Hepatocyte (in vitro differentiated cells): Measurements from ENCODE around the gene IRF2BPL. TPM values are rescaled to one million over a fixed set of nuclear protein-coding genes. Genes with fewer than 3 reads are reported as not detected.

Source experiments
- DNase-seq: peaks from one replicate; pipeline ENCODE4 v3.0.0-alpha.2; 2016; ENCODE audit warnings: low spot score
- H2AFZ ChIP-seq: fragments of 200-600 bp; sonication (generic); 2 replicates; pipeline ENCODE4 v1.6.0; 2016; ENCODE audit warnings: antibody characterized with exemption, mild to moderate bottlenecking
- H3K27ac ChIP-seq: fragments of 200-600 bp; sonication (generic); 2 replicates; pipeline ENCODE4 v1.5.1; 2016; ENCODE audit warnings: mild to moderate bottlenecking
- H3K27me3 ChIP-seq: fragments of 200-600 bp; sonication (generic); 2 replicates; pipeline ENCODE4 v1.6.1; 2016
- H3K36me3 ChIP-seq: fragments of 200-600 bp; sonication (generic); replicated peaks from 2 replicates; pipeline ENCODE4 v1.5.1; 2016; ENCODE audit warnings: low read depth; ENCODE audit not compliant: insufficient read depth
- H3K4me1 ChIP-seq: fragments of 200-600 bp; sonication (generic); 2 replicates; pipeline ENCODE4 v1.5.1; 2016; ENCODE audit warnings: mild to moderate bottlenecking, moderate library complexity; ENCODE audit not compliant: insufficient read depth
- H3K4me2 ChIP-seq: fragments of 200-600 bp; sonication (generic); 2 replicates; pipeline ENCODE4 v1.6.0; 2016
- H3K4me3 ChIP-seq: fragments of 200-600 bp; sonication (generic); 2 replicates; pipeline ENCODE4 v1.5.1; 2016; ENCODE audit warnings: mild to moderate bottlenecking
- H3K79me2 ChIP-seq: fragments of 200-600 bp; sonication (generic); 2 replicates; pipeline ENCODE4 v1.6.0; 2017; ENCODE audit warnings: mild to moderate bottlenecking
- H3K9me2 ChIP-seq: fragments of 200-600 bp; sonication (generic); replicated peaks from 2 replicates; pipeline ENCODE4 v1.6.0; 2017; ENCODE audit warnings: mild to moderate bottlenecking; ENCODE audit not compliant: insufficient read depth
- H3K9me3 ChIP-seq: fragments of 200-600 bp; sonication (generic); 2 replicates; pipeline ENCODE4 v1.5.1; 2016; ENCODE audit warnings: low read depth, mild to moderate bottlenecking
- H4K20me1 ChIP-seq: fragments of 200-600 bp; sonication (generic); 2 replicates; pipeline ENCODE4 v1.6.0; 2016; ENCODE audit warnings: mild to moderate bottlenecking; ENCODE audit not compliant: insufficient read depth, poor library complexity, severe bottlenecking
- CTCF ChIP-seq: fragments of 200-600 bp; sonication (generic); IDR thresholded peaks from 2 replicates; pipeline ENCODE4 v1.5.1; 2016; ENCODE audit warnings: antibody characterized with exemption, mild to moderate bottlenecking; ENCODE audit not compliant: poor library complexity
- EZH2 ChIP-seq: fragments of 200-600 bp; sonication (generic); IDR thresholded peaks from 2 replicates; pipeline ENCODE4 v1.6.1; 2016; ENCODE audit warnings: antibody characterized with exemption, mild to moderate bottlenecking, borderline replicate concordance
- EZH2phosphoT487 ChIP-seq: fragments of 200-600 bp; sonication (generic); IDR thresholded peaks from one replicate; pipeline ENCODE4 v1.6.1; 2018; ENCODE audit warnings: antibody characterized with exemption, mild to moderate bottlenecking, low read depth, moderate library complexity; ENCODE audit not compliant: unreplicated experiment, severe bottlenecking
- WGBS: methylation state at CpG from one replicate; pipeline ENCODE4 v1.1.6; 2016; ENCODE audit warnings: low lambda C conversion rate; ENCODE audit errors: missing lambda C conversion rate; 5-methylcytosine and 5-hydroxymethylcytosine counted together
- polyA plus RNA-seq: library from polyadenylated mRNA; unstranded; fragments of >200 nt; fragmentation: Nextera tagmentation; extraction: Ambion mirVana; gene quantifications from 2 replicates; pipeline ENCODE4 v1.2.1, GENCODE V29; 2016
- total RNA-seq: library from RNA; depleted of rRNA; stranded (reverse); fragments of >200 nt; gene quantifications from 2 replicates; pipeline ENCODE4 v1.2.3, GENCODE V29; 2014

IRF2BPL gene
- total and polyA plus RNA-seq, 2 experiments from 2014 or later, result 34.5 to 52.1 TPM

DNA sequence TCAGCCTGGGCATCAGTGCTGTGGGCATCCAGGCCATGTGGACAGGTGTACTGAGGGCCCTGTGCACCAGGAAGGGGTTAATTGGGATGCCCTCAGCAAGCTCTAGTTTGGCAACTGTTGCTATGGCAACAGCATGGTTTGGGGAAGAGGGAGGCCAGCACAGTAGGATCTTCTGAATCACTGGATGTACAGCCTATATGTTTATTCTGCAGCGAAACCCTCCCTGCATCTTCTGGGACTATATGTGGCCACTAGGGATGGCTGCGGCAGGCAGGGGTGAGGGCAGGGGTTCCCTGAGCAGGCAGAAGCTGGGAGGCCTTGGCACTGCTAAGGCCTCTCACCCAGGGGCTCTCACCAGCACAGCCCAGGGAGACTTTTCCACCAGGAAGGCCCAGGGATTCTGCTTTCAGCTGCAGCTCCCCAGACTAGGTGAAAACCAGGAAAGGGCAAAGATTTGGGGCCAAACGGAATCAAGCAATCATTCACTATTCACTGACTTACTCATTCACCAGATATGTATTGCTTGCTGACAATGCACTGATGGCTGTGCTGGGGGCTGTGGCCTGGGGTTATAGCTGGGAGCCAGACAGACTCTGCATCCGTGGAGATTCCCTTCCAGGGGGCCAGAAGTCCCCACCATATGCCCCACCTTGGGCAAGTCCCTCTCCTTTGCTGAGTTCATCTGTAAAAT lies 42.8 kb downstream of the IRF2BPL start:
- Histone ChIP-seq H3K4me2 (no peak overlapping the region), H3K36me3 (no peaks in the 10 kb centered on the region), H4K20me1 (no peaks in the 10 kb centered on the region), H3K27ac (peak overlapping the region; percentile 58), H3K27me3 (no peaks in the 10 kb centered on the region), H3K4me1 (peaks cover 15% of the 10 kb centered on the region), H3K4me3 (no peak overlapping the region), H2AFZ (no peak overlapping the region), H3K79me2 (no peaks in the 10 kb centered on the region), H3K9me3 (no peaks in the 10 kb centered on the region), H3K9me2 (no peaks in the 10 kb centered on the region)
- DNase-seq, result no peak
- no peak for TF ChIP-seq CTCF
- WGBS, result 67% methylated on average over 4 of the region's 4 CpGs

DNA sequence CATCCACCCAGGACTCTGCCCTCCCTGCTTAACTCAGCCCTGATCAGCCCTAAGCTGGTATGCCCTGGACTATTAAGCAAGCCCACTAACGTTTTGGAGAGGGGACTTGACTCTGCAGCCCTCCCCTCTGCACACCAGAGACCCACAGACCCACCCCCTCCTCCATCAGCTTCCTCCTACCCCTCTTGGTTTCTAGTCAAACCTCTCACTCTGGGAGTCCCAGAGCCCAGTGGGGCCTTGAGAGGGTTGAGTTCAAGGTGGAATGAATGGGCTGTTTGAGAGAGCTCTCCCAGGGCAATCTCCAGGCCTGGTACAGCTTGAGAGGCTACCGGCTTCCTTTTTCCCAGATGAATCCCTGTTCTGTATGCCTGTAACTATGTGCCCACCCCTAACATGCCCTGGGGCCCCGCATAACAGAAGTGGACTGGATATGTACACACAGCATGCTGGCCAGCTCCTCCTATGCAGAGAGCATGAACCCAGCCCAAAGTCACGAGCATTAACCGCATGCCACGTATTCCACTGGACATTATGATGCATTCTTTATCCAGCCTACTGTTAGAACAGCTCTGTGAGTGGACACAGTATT lies 43.6 kb downstream of the IRF2BPL start:
- Histone ChIP-seq H3K4me2 (no peak overlapping the region), H3K27me3 (no peaks in the 10 kb centered on the region), H3K79me2 (no peaks in the 10 kb centered on the region), H2AFZ (no peak overlapping the region), H3K4me1 (peaks cover 15% of the 10 kb centered on the region), H3K9me3 (no peaks in the 10 kb centered on the region), H3K36me3 (no peaks in the 10 kb centered on the region), H3K4me3 (no peak overlapping the region), H3K27ac (peak overlapping the region; percentile 69), H3K9me2 (no peaks in the 10 kb centered on the region), H4K20me1 (no peaks in the 10 kb centered on the region)
- no peak for DNase-seq
- no peak for TF ChIP-seq EZH2
- WGBS, result 61% methylated on average over 6 of the region's 6 CpGs

DNA sequence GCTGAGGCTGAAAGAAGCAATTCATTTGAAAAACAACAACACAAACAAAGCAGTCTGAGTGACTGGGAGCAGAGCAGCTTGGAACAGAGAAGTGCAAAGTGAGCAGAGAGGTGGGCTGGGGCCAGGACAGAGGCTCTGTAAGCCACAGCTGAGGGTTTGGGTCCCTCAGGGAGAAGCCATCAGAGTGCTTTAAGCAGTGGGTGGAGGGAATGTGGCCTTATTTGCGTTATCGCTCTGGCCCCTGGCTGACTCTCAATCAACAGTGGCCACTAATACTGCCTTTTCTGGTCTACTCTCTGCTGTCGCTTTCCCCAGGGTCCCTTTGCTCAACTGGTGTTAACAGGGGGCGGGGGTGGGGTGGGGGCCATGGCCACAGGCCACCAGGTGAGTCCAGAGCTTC lies 44.2 kb downstream of the IRF2BPL start:
- 37% methylated on average over 4 of the region's 4 CpGs for WGBS
- Histone ChIP-seq H3K79me2 (no peaks in the 10 kb centered on the region), H3K4me2 (no peak overlapping the region)

DNA sequence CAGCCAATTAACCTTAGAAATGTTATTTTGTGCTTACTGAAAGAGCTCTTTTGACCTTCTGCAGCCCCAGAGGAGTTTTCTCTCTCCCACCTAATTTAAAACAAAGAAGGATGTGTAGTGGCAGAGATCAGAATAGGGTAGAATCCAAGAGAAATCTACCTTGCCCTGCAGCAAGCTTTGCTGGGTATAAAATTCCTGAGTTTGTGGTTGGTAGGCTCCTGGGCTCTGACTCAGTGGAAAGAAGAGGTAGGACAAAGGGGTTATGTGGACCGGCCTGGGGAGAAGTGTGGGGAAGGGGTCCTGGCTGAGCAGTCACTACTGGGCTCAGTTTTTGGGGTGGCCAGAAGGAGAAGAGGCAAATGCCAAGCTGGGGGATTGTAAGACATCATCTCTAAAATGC lies 46.8 kb downstream of the IRF2BPL start:
- no peaks in the 10 kb centered on the region for H3K27me3 ChIP-seq
- no peak overlapping the region for H3K4me3 ChIP-seq
- H3K9me3 ChIP-seq, result no peaks in the 10 kb centered on the region
- no peak overlapping the region for H3K27ac ChIP-seq
- H2AFZ ChIP-seq, result no peak overlapping the region
- peaks cover 15% of the 10 kb centered on the region for H3K4me1 ChIP-seq
- H3K4me2 ChIP-seq, result no peak overlapping the region
- TF ChIP-seq EZH2phosphoT487, result no peak
- no peak for TF ChIP-seq CTCF
- no peak for TF ChIP-seq EZH2
- H3K36me3 ChIP-seq, result no peaks in the 10 kb centered on the region
- H4K20me1 ChIP-seq, result no peaks in the 10 kb centered on the region
- H3K79me2 ChIP-seq, result no peaks in the 10 kb centered on the region
- WGBS, result 100% methylated on average over 1 of the region's 1 CpG
- no peak for DNase-seq
- H3K9me2 ChIP-seq, result no peaks in the 10 kb centered on the region

More for the DNA sequence above, 44.2 kb downstream of the IRF2BPL start:
- Histone ChIP-seq H3K27ac (peak overlapping the region; percentile 69), H3K4me1 (peaks cover 15% of the 10 kb centered on the region), H2AFZ (no peak overlapping the region), H3K27me3 (no peaks in the 10 kb centered on the region), H3K9me3 (no peaks in the 10 kb centered on the region), H3K4me3 (no peak overlapping the region), H4K20me1 (no peaks in the 10 kb centered on the region), H3K36me3 (no peaks in the 10 kb centered on the region), H3K9me2 (no peaks in the 10 kb centered on the region)
- no peak for DNase-seq
- no peak for TF ChIP-seq EZH2
- no peak for TF ChIP-seq EZH2phosphoT487
- no peak for TF ChIP-seq CTCF
